H1 (cell line): ENCODE measurements around the gene GPX4. TPM values are rescaled to one million over a fixed set of nuclear protein-coding genes. Genes with fewer than 3 reads are reported as not detected.
A peak's percentile ranks its signal among the peaks of the same experiment; 100 is the strongest.

Source experiments
- CTCF ChIA-PET: fragments of 300-600 bp; sonication (Branson Sonifier 250); formaldehyde crosslinking; loops from one replicate; lab custom pipeline; 2021; ENCODE audit not compliant: partially characterized antibody; lab: Charles Lee
- POLR2A ChIA-PET: fragments of 300-600 bp; sonication (Branson Sonifier 250); formaldehyde crosslinking; loops from one replicate; lab custom pipeline; 2021; ENCODE audit warnings: inconsistent platforms; ENCODE audit not compliant: partially characterized antibody; lab: Charles Lee
- DNase-seq, 2 experiments: peaks; one replicate each; pipeline versions ENCODE4 v3.0.0 to v3.0.0-alpha.2; 2010 to 2022; ENCODE audit warnings: low spot score in 2 of 2, low read depth in 1 of 2, mixed read lengths in 1 of 2
- FAIRE-seq: peaks from 2 replicates; lab custom pipeline; 2011; peaks lifted over from hg19 to GRCh38; lab: Jason Lieb, UNC
- H2AFZ ChIP-seq: 2 replicates; pipeline ENCODE4 v1.8.1; 2012; ENCODE audit warnings: low read length, inconsistent platforms
- H2AK5ac ChIP-seq: 2 replicates; pipeline ENCODE4 v1.6.1; 2013; ENCODE audit warnings: low read depth, low read length
- H2BK120ac ChIP-seq: replicated peaks from 2 replicates; pipeline ENCODE3; 2013; ENCODE audit warnings: low read depth, low read length, inconsistent platforms
- H2BK12ac ChIP-seq: 2 replicates; pipeline ENCODE4 v1.6.1; 2013; ENCODE audit warnings: low read depth, low read length
- H2BK15ac ChIP-seq: 2 replicates; pipeline ENCODE4 v1.6.1; 2013; ENCODE audit warnings: low read length
- H2BK20ac ChIP-seq: 2 replicates; pipeline ENCODE4 v1.6.1; 2013; ENCODE audit warnings: low read length
- H2BK5ac ChIP-seq: 2 replicates; pipeline ENCODE4 v1.6.1; 2013; ENCODE audit warnings: low read depth, low read length
- H3K14ac ChIP-seq: 2 replicates; pipeline ENCODE4 v1.6.1; 2013; ENCODE audit warnings: inconsistent platforms; ENCODE audit not compliant: insufficient read length
- H3K18ac ChIP-seq: 2 replicates; pipeline ENCODE4 v1.6.1; 2013; ENCODE audit warnings: low read length; ENCODE audit errors: extremely low read depth
- H3K23ac ChIP-seq: 2 replicates; pipeline ENCODE4 v1.6.1; 2013; ENCODE audit warnings: inconsistent platforms; ENCODE audit not compliant: insufficient read length
- H3K23me2 ChIP-seq: 2 replicates; pipeline ENCODE4 v1.6.1; 2013; ENCODE audit warnings: low read depth, low read length
- H3K27ac ChIP-seq: 2 replicates; pipeline ENCODE4 v1.6.1; 2011; ENCODE audit warnings: low read depth, low read length, inconsistent platforms
- H3K27me3 ChIP-seq, 4 experiments: replicated peaks in 1 of 4; 1 replicate in 1 of 4; 2 replicates in 3 of 4; pipeline versions ENCODE4 v1.6.1 to v1.8.1; 2011 to 2013; ENCODE audit warnings: low read length in 3 of 4, mild to moderate bottlenecking in 3 of 4, inconsistent platforms in 2 of 4, mixed read lengths in 2 of 4, moderate library complexity in 1 of 4; ENCODE audit not compliant: control insufficient read depth in 3 of 4, insufficient read depth in 3 of 4; ENCODE audit errors: extremely low read depth in 1 of 4
- H3K36me3 ChIP-seq, 4 experiments: 2 replicates each; pipeline versions ENCODE4 v1.6.1 to v1.8.1; 2011 to 2013; ENCODE audit warnings: mild to moderate bottlenecking in 4 of 4, low read length in 3 of 4, moderate library complexity in 2 of 4, control low read depth in 1 of 4, inconsistent platforms in 1 of 4; ENCODE audit not compliant: insufficient read depth in 4 of 4, control insufficient read depth in 2 of 4
- H3K4ac ChIP-seq: replicated peaks from 2 replicates; pipeline ENCODE3; 2013; ENCODE audit warnings: low read length, low read depth, mixed read lengths, inconsistent platforms; ENCODE audit not compliant: insufficient read length
- H3K4me1 ChIP-seq, 4 experiments: replicated peaks in 1 of 4; 1 replicate in 1 of 4; 2 replicates in 3 of 4; pipeline versions ENCODE4 v1.6.1 to v1.8.1; 2011 to 2013; ENCODE audit warnings: low read length in 3 of 4, inconsistent platforms in 2 of 4, mixed read lengths in 1 of 4; ENCODE audit not compliant: insufficient read depth in 4 of 4, control insufficient read depth in 3 of 4
- H3K4me2 ChIP-seq, 2 experiments: 2 replicates each; pipeline versions ENCODE4 v1.6.1 to v1.8.1; 2011 to 2013; ENCODE audit warnings: low read depth in 2 of 2, low read length in 2 of 2, control low read depth in 1 of 2, inconsistent platforms in 1 of 2, mild to moderate bottlenecking in 1 of 2; ENCODE audit not compliant: insufficient read depth in 1 of 2
- H3K4me3 ChIP-seq, 4 experiments: fragments of 200-600, 300-600 bp in 1 of 4; sonication (generic), shearing (Covaris generic), sonication (Bioruptor Twin) in 1 of 4; 2 replicates each; pipeline versions ENCODE4 v1.5.1 to v1.8.1; 2011 to 2016; ENCODE audit warnings: low read length in 4 of 4, low read depth in 3 of 4, control low read depth in 2 of 4, inconsistent platforms in 2 of 4, mild to moderate bottlenecking in 2 of 4, mixed read lengths in 1 of 4, moderate library complexity in 1 of 4; ENCODE audit not compliant: insufficient read depth in 2 of 4; ENCODE audit errors: extremely low read depth in 1 of 4
- H3K56ac ChIP-seq: replicated peaks from 2 replicates; pipeline ENCODE3; 2013; ENCODE audit warnings: low read depth, mild to moderate bottlenecking, mixed read lengths, low read length, inconsistent platforms; ENCODE audit not compliant: insufficient read length
- H3K79me1 ChIP-seq: 2 replicates; pipeline ENCODE4 v1.6.1; 2013; ENCODE audit warnings: low read depth, low read length, control low read depth
- H3K79me2 ChIP-seq, 2 experiments: 2 replicates each; pipeline versions ENCODE4 v1.6.1 to v1.8.1; 2012 to 2013; ENCODE audit warnings: low read length in 2 of 2, mild to moderate bottlenecking in 2 of 2, inconsistent platforms in 1 of 2; ENCODE audit not compliant: insufficient read depth in 2 of 2, control insufficient read depth in 1 of 2
- H3K9ac ChIP-seq, 4 experiments: replicated peaks in 1 of 4; 1 replicate in 1 of 4; 2 replicates in 3 of 4; pipeline versions ENCODE4 v1.6.1 to v1.8.1; 2011 to 2013; ENCODE audit warnings: low read depth in 3 of 4, low read length in 3 of 4, control low read depth in 2 of 4, mild to moderate bottlenecking in 2 of 4, moderate library complexity in 2 of 4, inconsistent platforms in 1 of 4; ENCODE audit errors: extremely low read depth in 1 of 4
- H3K9me3 ChIP-seq, 2 experiments: 2 replicates each; pipeline versions ENCODE4 v1.6.1 to v1.8.1; 2012 to 2013; ENCODE audit warnings: mild to moderate bottlenecking in 2 of 2, moderate library complexity in 2 of 2, control low read depth in 1 of 2, inconsistent platforms in 1 of 2, low read depth in 1 of 2, low read length in 1 of 2, mixed read lengths in 1 of 2; ENCODE audit not compliant: insufficient read depth in 2 of 2
- H4K20me1 ChIP-seq, 2 experiments: replicated peaks in 1 of 2; 2 replicates each; pipeline versions ENCODE3 to v1.8.1; 2011 to 2013; ENCODE audit warnings: inconsistent platforms in 2 of 2, low read length in 2 of 2, mild to moderate bottlenecking in 1 of 2; ENCODE audit not compliant: insufficient read depth in 2 of 2, control insufficient read depth in 1 of 2
- H4K5ac ChIP-seq: 2 replicates; pipeline ENCODE4 v1.6.1; 2013; ENCODE audit warnings: low read length, low read depth, mixed read lengths, inconsistent platforms; ENCODE audit not compliant: insufficient read length
- H4K8ac ChIP-seq: 2 replicates; pipeline ENCODE4 v1.8.0; 2013; ENCODE audit warnings: mild to moderate bottlenecking, moderate library complexity, low read length, inconsistent platforms; ENCODE audit not compliant: insufficient read depth; ENCODE audit errors: extremely low read depth
- H4K91ac ChIP-seq: replicated peaks from 2 replicates; pipeline ENCODE3; 2013; ENCODE audit warnings: low read length, mixed read lengths, inconsistent platforms; ENCODE audit not compliant: insufficient read length
- SIRT6 ChIP-seq: IDR thresholded peaks from one replicate; pipeline ENCODE4 v1.7.1; 2012; ENCODE audit warnings: low read length, inconsistent platforms
- WGBS, 2 experiments: shearing (Covaris generic) in 1 of 2; methylation state at CpG; one replicate each; pipeline versions ENCODE4 v1.1.6 to v1.1.7; 2013 to 2015; ENCODE audit warnings: low lambda C conversion rate in 2 of 2, mixed read lengths in 2 of 2, inconsistent platforms in 1 of 2, low coverage in 1 of 2, missing lambda C conversion rate in 1 of 2; ENCODE audit not compliant: insufficient replicate concordance in 2 of 2, insufficient coverage in 1 of 2, insufficient read length in 1 of 2; ENCODE audit errors: extremely low coverage in 1 of 2, missing lambda C conversion rate in 1 of 2; 5-methylcytosine and 5-hydroxymethylcytosine counted together
- polyA plus RNA-seq, 7 experiments: library from polyadenylated mRNA; depleted of rRNA in 3 of 7; stranded (reverse) in 5 of 7; unstranded in 2 of 7; fragments of >200 nt in 5 of 7; fragments of 200-250 nt in 2 of 7; gene quantifications; 1 replicate in 5 of 7; 2 replicates in 1 of 7; 4 replicates in 1 of 7; pipeline versions ENCODE4 v1.2.1 to v1.2.3, GENCODE V29; 2011 to 2013; ENCODE audit warnings: missing spikeins in 2 of 7, mixed read lengths in 2 of 7
- total RNA-seq: library from RNA; stranded (reverse); fragmentation: NEBNext Ultra II Directional; extraction: Animal tissue kit (Norgen Biotek cat#: 25700); gene quantifications from 2 replicates; pipeline ENCODE4 v1.2.1, GENCODE V29; 2021
- TF ChIP-seq, protein P1 (sequence below), 3 experiments: IDR thresholded peaks; 1 replicate in 2 of 3; 2 replicates in 1 of 3; pipeline versions ENCODE4 v1.5.1 to v1.6.1; 2011; ENCODE audit warnings: low read length in 3 of 3, mild to moderate bottlenecking in 3 of 3, inconsistent platforms in 2 of 3, low read depth in 1 of 3, moderate library complexity in 1 of 3; ENCODE audit not compliant: insufficient read depth in 1 of 3; ENCODE audit errors: control extremely low read depth in 1 of 3

GPX4 gene
- total and polyA plus RNA-seq, 2 of the 8 experiments (the other 6 are each of a cell fraction or from before 2014, with no cell fraction given), result 342 to 693 TPM

- no peak overlapping the region for H3K14ac ChIP-seq
- WGBS, 2 experiments, result 91% methylated on average over 37 of the region's 39 CpGs; no CpG with 5 or more reads in 1 of the 2 experiments
- H4K91ac ChIP-seq, result no peak overlapping the region
- H3K4ac ChIP-seq, result no peak overlapping the region
- no peaks in the 10 kb centered on the region for H4K20me1 ChIP-seq
- no peaks in the 10 kb centered on the region for H3K79me2 ChIP-seq
- H3K9ac ChIP-seq, result no peak overlapping the region
- H3K4me1 ChIP-seq, result peaks cover 0 to 15% (median 7%) of the 10 kb centered on the region in 4 experiments; a peak in 5 of 7 replicates
- 0 out of 2 replicates have a peak overlapping the region, but pooled peaks have one; percentile 44 for H2BK5ac ChIP-seq
- H3K27me3 ChIP-seq, result no peaks in the 10 kb centered on the region
- no peak overlapping the region for H2BK15ac ChIP-seq
- DNase-seq (no peak), FAIRE-seq (no peak)
- H3K9me3 ChIP-seq, result no peaks in the 10 kb centered on the region
- ChIA-PET POLR2A (no interaction called here), CTCF (interaction anchor here (0.8 kb wide), 1 partner anchor 14 kb away, joined by 3 read pairs; no protein-coding TSS in a partner anchor)
- H2AK5ac ChIP-seq, result no peak overlapping the region
- peak overlapping the region; percentile 41; the same call in 1 of the 2 replicates for H4K8ac ChIP-seq
- no peak overlapping the region for H3K23ac ChIP-seq
- no peak overlapping the region for H2AFZ ChIP-seq
- no peak overlapping the region for H3K18ac ChIP-seq
- TF ChIP-seq SIRT6, result no peak
- TF ChIP-seq, protein P1, sequence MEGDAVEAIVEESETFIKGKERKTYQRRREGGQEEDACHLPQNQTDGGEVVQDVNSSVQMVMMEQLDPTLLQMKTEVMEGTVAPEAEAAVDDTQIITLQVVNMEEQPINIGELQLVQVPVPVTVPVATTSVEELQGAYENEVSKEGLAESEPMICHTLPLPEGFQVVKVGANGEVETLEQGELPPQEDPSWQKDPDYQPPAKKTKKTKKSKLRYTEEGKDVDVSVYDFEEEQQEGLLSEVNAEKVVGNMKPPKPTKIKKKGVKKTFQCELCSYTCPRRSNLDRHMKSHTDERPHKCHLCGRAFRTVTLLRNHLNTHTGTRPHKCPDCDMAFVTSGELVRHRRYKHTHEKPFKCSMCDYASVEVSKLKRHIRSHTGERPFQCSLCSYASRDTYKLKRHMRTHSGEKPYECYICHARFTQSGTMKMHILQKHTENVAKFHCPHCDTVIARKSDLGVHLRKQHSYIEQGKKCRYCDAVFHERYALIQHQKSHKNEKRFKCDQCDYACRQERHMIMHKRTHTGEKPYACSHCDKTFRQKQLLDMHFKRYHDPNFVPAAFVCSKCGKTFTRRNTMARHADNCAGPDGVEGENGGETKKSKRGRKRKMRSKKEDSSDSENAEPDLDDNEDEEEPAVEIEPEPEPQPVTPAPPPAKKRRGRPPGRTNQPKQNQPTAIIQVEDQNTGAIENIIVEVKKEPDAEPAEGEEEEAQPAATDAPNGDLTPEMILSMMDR (IDR thresholded peaks at IDR 0.05; ENCODE audit: control extremely low read depth in 1 of 3, insufficient read depth in 1 of 3, low read depth in 1 of 3, low read length in 3 of 3), result peak in 1 of 3 experiments; percentile 12; a peak in 1 of 4 replicates
- peaks cover 5% of the 10 kb centered on the region; the same call in 1 of the 2 replicates for H3K79me1 ChIP-seq
- H3K36me3 ChIP-seq, result peaks cover 0 to 16% (median 0%) of the 10 kb centered on the region in 4 experiments; a peak in 1 of 8 replicates
- H3K4me2 ChIP-seq, result no peak overlapping the region
- H2BK20ac ChIP-seq, result no peak overlapping the region
- H4K5ac ChIP-seq, result no peak overlapping the region
- no peak overlapping the region for H3K4me3 ChIP-seq
- H2BK120ac ChIP-seq, result no peak overlapping the region
- H3K56ac ChIP-seq, result no peak overlapping the region
- no peaks in the 10 kb centered on the region for H3K23me2 ChIP-seq
- H3K27ac ChIP-seq, result no peak overlapping the region
- H2BK12ac ChIP-seq, result no peak overlapping the region
Measured at GRCh38 chr19:1149259-1150045, 45.7 kb downstream of the GPX4 start.
